CD4-positive, alpha-beta T cell (primary cell): ENCODE data around the gene HKDC1. TPM values are rescaled to one million over a fixed set of nuclear protein-coding genes. Genes with fewer than 3 reads are reported as not detected.

Source experiments
- ATAC-seq: fragments of 200-7000 bp; cut with Tn5 transposase; one replicate; pipeline ENCODE4 v1.10.0; 2022; ENCODE audit warnings: mild to moderate bottlenecking; ENCODE audit not compliant: poor library complexity
- CTCF ChIA-PET: fragments of 350-600 bp; sonication (Branson Sonifier 250); formaldehyde crosslinking; loops from one replicate; lab custom pipeline; 2021; ENCODE audit warnings: antibody characterized with exemption, inconsistent platforms; lab: Charles Lee
- POLR2A ChIA-PET: fragments of 350-600 bp; sonication (Branson Sonifier 250); formaldehyde crosslinking; loops from one replicate; lab custom pipeline; 2021; ENCODE audit warnings: antibody characterized with exemption, inconsistent platforms; lab: Charles Lee
- DNase-seq, 14 experiments: peaks; one replicate each; pipeline ENCODE4 v3.0.0-alpha.2; 2013 to 2020; ENCODE audit warnings: mixed read lengths in 2 of 14
- H3K27ac ChIP-seq, 2 donors: one replicate each; pipeline versions ENCODE4 v1.5.1 to v1.7.0; 2013; ENCODE audit warnings: low read length in 2 of 2, low read depth in 1 of 2, mild to moderate bottlenecking in 1 of 2
- H3K27me3 ChIP-seq, 2 experiments: 1 replicate in 1 of 2; 2 replicates in 1 of 2; pipeline versions ENCODE4 v1.6.1 to v1.7.0; 2013; ENCODE audit warnings: low read length in 2 of 2, control low read depth in 1 of 2, mild to moderate bottlenecking in 1 of 2, moderate library complexity in 1 of 2; ENCODE audit not compliant: insufficient read depth in 2 of 2, control insufficient read depth in 1 of 2
- H3K36me3 ChIP-seq: one replicate; pipeline ENCODE4 v1.6.1; 2013; ENCODE audit warnings: low read length, control low read depth; ENCODE audit not compliant: insufficient read depth
- H3K4me1 ChIP-seq: one replicate; pipeline ENCODE4 v1.6.1; 2013; ENCODE audit warnings: low read length, control low read depth; ENCODE audit not compliant: insufficient read depth
- H3K4me3 ChIP-seq: one replicate; pipeline ENCODE4 v1.5.1; 2013; ENCODE audit warnings: mild to moderate bottlenecking, low read length, moderate library complexity
- H3K9me3 ChIP-seq, 2 experiments: 1 replicate in 1 of 2; 2 replicates in 1 of 2; pipeline versions ENCODE4 v1.6.1 to v1.7.0; 2013; ENCODE audit warnings: low read length in 2 of 2, mild to moderate bottlenecking in 2 of 2, control low read depth in 1 of 2, moderate library complexity in 1 of 2; ENCODE audit not compliant: control insufficient read depth in 1 of 2, insufficient read depth in 1 of 2
- H3K27ac Mint-ChIP-seq: one replicate; pipeline ENCODE4 v1.8.0; 2020; ENCODE audit warnings: mixed read lengths
- H3K27me3 Mint-ChIP-seq: one replicate; pipeline ENCODE4 v1.8.0; 2021; ENCODE audit warnings: mixed read lengths
- H3K36me3 Mint-ChIP-seq: one replicate; pipeline ENCODE4 v1.8.0; 2021; ENCODE audit warnings: low read depth, mixed read lengths
- H3K4me1 Mint-ChIP-seq: one replicate; pipeline ENCODE4 v1.8.0; 2021; ENCODE audit warnings: low read depth, mixed read lengths
- H3K4me3 Mint-ChIP-seq: one replicate; pipeline ENCODE4 v1.8.0; 2020; ENCODE audit warnings: mild to moderate bottlenecking, mixed read lengths
- H3K9me3 Mint-ChIP-seq: one replicate; pipeline ENCODE4 v1.8.0; 2020; ENCODE audit warnings: mixed read lengths
- intact Hi-C, 2 experiments: fragments of 100-400 bp; cut with DNase I in 1 of 2; cut with micrococcal nuclease in 1 of 2; formaldehyde crosslinking; loops; one replicate each; pipeline versions ENCODE4 v1.15.1 to v1.9.0; 2023 to 2025; cut with DNase I, micrococcal nuclease
- total RNA-seq, 174 experiments: library from RNA in 2 of 174; stranded (reverse) in 2 of 174; gene quantifications; one replicate each; pipeline ENCODE4 v1.2.3 and lab custom pipeline; 2021 to 2026
- TF ChIP-seq, protein P1 (sequence below): fragments of 200-600 bp; IDR thresholded peaks from one replicate; pipeline ENCODE4 v1.8.0; 2022; ENCODE audit warnings: antibody characterized with exemption, mild to moderate bottlenecking

HKDC1 gene
- total RNA-seq, 2 experiments from 2014 or later = 3.1 to 4.5 TPM

DNA sequence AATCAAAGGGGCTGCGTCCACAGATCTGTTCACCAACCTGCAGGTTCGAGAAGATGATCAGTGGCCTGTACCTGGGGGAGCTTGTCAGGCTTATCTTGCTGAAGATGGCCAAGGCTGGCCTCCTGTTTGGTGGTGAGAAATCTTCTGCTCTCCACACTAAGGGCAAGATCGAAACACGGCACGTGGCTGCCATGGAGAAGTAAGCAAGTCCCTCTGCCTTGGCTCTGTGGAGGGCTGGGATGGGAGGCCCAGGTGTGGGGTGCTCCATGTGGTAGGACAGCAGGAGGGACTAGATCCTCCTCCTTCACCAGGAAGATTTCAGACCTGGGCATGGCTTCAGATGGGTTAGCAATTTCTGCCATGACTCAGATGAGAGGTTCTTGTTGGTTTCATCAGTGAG is 25.9 kb downstream of the HKDC1 start:
- TF ChIP-seq, protein P1, sequence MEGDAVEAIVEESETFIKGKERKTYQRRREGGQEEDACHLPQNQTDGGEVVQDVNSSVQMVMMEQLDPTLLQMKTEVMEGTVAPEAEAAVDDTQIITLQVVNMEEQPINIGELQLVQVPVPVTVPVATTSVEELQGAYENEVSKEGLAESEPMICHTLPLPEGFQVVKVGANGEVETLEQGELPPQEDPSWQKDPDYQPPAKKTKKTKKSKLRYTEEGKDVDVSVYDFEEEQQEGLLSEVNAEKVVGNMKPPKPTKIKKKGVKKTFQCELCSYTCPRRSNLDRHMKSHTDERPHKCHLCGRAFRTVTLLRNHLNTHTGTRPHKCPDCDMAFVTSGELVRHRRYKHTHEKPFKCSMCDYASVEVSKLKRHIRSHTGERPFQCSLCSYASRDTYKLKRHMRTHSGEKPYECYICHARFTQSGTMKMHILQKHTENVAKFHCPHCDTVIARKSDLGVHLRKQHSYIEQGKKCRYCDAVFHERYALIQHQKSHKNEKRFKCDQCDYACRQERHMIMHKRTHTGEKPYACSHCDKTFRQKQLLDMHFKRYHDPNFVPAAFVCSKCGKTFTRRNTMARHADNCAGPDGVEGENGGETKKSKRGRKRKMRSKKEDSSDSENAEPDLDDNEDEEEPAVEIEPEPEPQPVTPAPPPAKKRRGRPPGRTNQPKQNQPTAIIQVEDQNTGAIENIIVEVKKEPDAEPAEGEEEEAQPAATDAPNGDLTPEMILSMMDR = no peak
- DNase-seq = no peak
- Histone ChIP-seq H3K27ac (no peak overlapping the region), H3K4me1 (no peaks in the 10 kb centered on the region), H3K27me3 (no peaks in the 10 kb centered on the region), H3K9me3 (no peaks in the 10 kb centered on the region), H3K4me3 (no peak overlapping the region), H3K36me3 (peaks cover 29% of the 10 kb centered on the region)
- H3K4me3 Mint-ChIP-seq = no peak overlapping the region
- H3K27me3 Mint-ChIP-seq = no peaks in the 10 kb centered on the region
- intact Hi-C loops = no loop called here
- ChIA-PET POLR2A (interaction anchor here (1.0 kb wide), 1 partner anchor 144 kb away, joined by 3 read pairs; no protein-coding TSS in a partner anchor), CTCF (interaction anchor here (1.0 to 1.5 kb wide), 2 partner anchors 59 to 146 kb away, joined by 3 to 4 read pairs; no protein-coding TSS in a partner anchor)
- ATAC-seq = no peak
- peaks cover 47% of the 10 kb centered on the region for H3K36me3 Mint-ChIP-seq
- H3K27ac Mint-ChIP-seq = no peak overlapping the region
- no peaks in the 10 kb centered on the region for H3K9me3 Mint-ChIP-seq
- no peaks in the 10 kb centered on the region for H3K4me1 Mint-ChIP-seq

GRCh38 chr10:69246581-69247312 is 26.6 kb downstream of the HKDC1 start:
- Histone ChIP-seq H3K27ac (no peak overlapping the region), H3K4me3 (no peak overlapping the region), H3K27me3 (no peaks in the 10 kb centered on the region), H3K4me1 (no peaks in the 10 kb centered on the region), H3K9me3 (no peaks in the 10 kb centered on the region), H3K36me3 (peaks cover 31% of the 10 kb centered on the region)
- POLR2A ChIA-PET = no interaction called here
- intact Hi-C loops = no loop called here
- CTCF ChIA-PET = interaction anchor here (1.0 to 1.5 kb wide), 2 partner anchors 60 to 146 kb away, joined by 3 to 4 read pairs; no protein-coding TSS in a partner anchor
- no peak for ATAC-seq
- Mint-ChIP-seq H3K9me3 (no peaks in the 10 kb centered on the region), H3K36me3 (peaks cover 47% of the 10 kb centered on the region), H3K27me3 (no peaks in the 10 kb centered on the region), H3K4me1 (no peaks in the 10 kb centered on the region), H3K27ac (no peak overlapping the region), H3K4me3 (no peak overlapping the region)
- TF ChIP-seq, protein P1 = no peak
- no peak for DNase-seq

GRCh38 chr10:69247313-69247710 is 27.2 kb downstream of the HKDC1 start:
- ATAC-seq (no peak), DNase-seq (no peak)
- Mint-ChIP-seq H3K9me3 (no peaks in the 10 kb centered on the region), H3K27me3 (no peaks in the 10 kb centered on the region), H3K27ac (no peak overlapping the region), H3K36me3 (peaks cover 52% of the 10 kb centered on the region), H3K4me1 (no peaks in the 10 kb centered on the region), H3K4me3 (no peak overlapping the region)
- Histone ChIP-seq H3K4me3 (no peak overlapping the region), H3K27ac (no peak overlapping the region), H3K4me1 (no peaks in the 10 kb centered on the region), H3K27me3 (no peaks in the 10 kb centered on the region), H3K36me3 (peaks cover 32% of the 10 kb centered on the region), H3K9me3 (no peaks in the 10 kb centered on the region)
- TF ChIP-seq, protein P1 = no peak
- ChIA-PET CTCF (interaction anchor here (1.0 to 1.5 kb wide), 2 partner anchors 61 to 145 kb away, joined by 3 to 4 read pairs; no protein-coding TSS in a partner anchor), POLR2A (no interaction called here)
- intact Hi-C loops = no loop called here
